H9 (cell line): ENCODE results near the gene DNAH8. TPM values are rescaled to one million over a fixed set of nuclear protein-coding genes. Genes with fewer than 3 reads are reported as not detected.

ENCODE experiments used
- DNase-seq: peaks from one replicate; pipeline ENCODE4 v3.0.0-alpha.2; 2017
- H2AFZ ChIP-seq: one replicate; pipeline ENCODE4 v1.6.1; 2013; ENCODE audit warnings: mild to moderate bottlenecking, low read length, control low read depth, moderate library complexity
- H2AK5ac ChIP-seq: 2 replicates; pipeline ENCODE4 v1.6.1; 2013; ENCODE audit warnings: low read length, control low read depth, mixed read lengths; ENCODE audit not compliant: insufficient read length
- H2BK120ac ChIP-seq: one replicate; pipeline ENCODE4 v1.6.1; 2013; ENCODE audit warnings: low read depth, mild to moderate bottlenecking, low read length, control low read depth, inconsistent platforms; ENCODE audit not compliant: poor library complexity, severe bottlenecking
- H2BK12ac ChIP-seq: 2 replicates; pipeline ENCODE4 v1.6.1; 2013; ENCODE audit warnings: low read length, control low read depth, mixed read lengths, low read depth; ENCODE audit not compliant: insufficient read length
- H2BK15ac ChIP-seq: 2 replicates; pipeline ENCODE4 v1.6.1; 2013; ENCODE audit warnings: low read depth, low read length, control low read depth
- H2BK20ac ChIP-seq: one replicate; pipeline ENCODE4 v1.6.1; 2013; ENCODE audit warnings: low read depth, mild to moderate bottlenecking, low read length, control low read depth, inconsistent platforms; ENCODE audit not compliant: poor library complexity, severe bottlenecking
- H2BK5ac ChIP-seq: 2 replicates; pipeline ENCODE4 v1.6.1; 2013; ENCODE audit warnings: low read length, control low read depth, mixed read lengths; ENCODE audit not compliant: insufficient read length
- H3K14ac ChIP-seq: 2 replicates; pipeline ENCODE4 v1.6.1; 2013; ENCODE audit warnings: low read length, control low read depth; ENCODE audit not compliant: insufficient read depth
- H3K18ac ChIP-seq: 2 replicates; pipeline ENCODE4 v1.6.1; 2013; ENCODE audit warnings: low read depth, mild to moderate bottlenecking, mixed read lengths, low read length, control low read depth; ENCODE audit not compliant: insufficient read length
- H3K23ac ChIP-seq: 2 replicates; pipeline ENCODE4 v1.6.1; 2013; ENCODE audit warnings: low read length, control low read depth, mixed read lengths, low read depth; ENCODE audit not compliant: insufficient read length
- H3K23me2 ChIP-seq: 2 replicates; pipeline ENCODE4 v1.6.1; 2013; ENCODE audit warnings: low read depth, mild to moderate bottlenecking, mixed read lengths, low read length, control low read depth; ENCODE audit not compliant: insufficient read length, poor library complexity, severe bottlenecking
- H3K27ac ChIP-seq: 2 replicates; pipeline ENCODE4 v1.5.1; 2013; ENCODE audit warnings: low read length, control low read depth, mixed read lengths, low read depth; ENCODE audit not compliant: insufficient read length
- H3K27me3 ChIP-seq: 2 replicates; pipeline ENCODE4 v1.6.1; 2013; ENCODE audit warnings: low read length, control low read depth, inconsistent platforms; ENCODE audit not compliant: insufficient read depth
- H3K4ac ChIP-seq: 2 replicates; pipeline ENCODE4 v1.6.1; 2013; ENCODE audit warnings: low read depth, mild to moderate bottlenecking, control low read depth, inconsistent platforms, low read length, moderate library complexity
- H3K4me1 ChIP-seq: 2 replicates; pipeline ENCODE4 v1.6.1; 2013; ENCODE audit warnings: low read length, control low read depth, inconsistent platforms; ENCODE audit not compliant: insufficient read depth
- H3K4me2 ChIP-seq: 2 replicates; pipeline ENCODE4 v1.6.1; 2013; ENCODE audit warnings: low read length, control low read depth, mixed read lengths; ENCODE audit not compliant: insufficient read length, insufficient read depth
- H3K56ac ChIP-seq: 2 replicates; pipeline ENCODE4 v1.6.1; 2013; ENCODE audit warnings: low read depth, mild to moderate bottlenecking, mixed read lengths, low read length, control low read depth; ENCODE audit not compliant: insufficient read length
- H3K79me1 ChIP-seq: 2 replicates; pipeline ENCODE4 v1.6.1; 2013; ENCODE audit warnings: low read depth, mild to moderate bottlenecking, moderate library complexity, low read length, control low read depth, inconsistent platforms; ENCODE audit not compliant: insufficient read depth, poor library complexity, severe bottlenecking
- H3K79me2 ChIP-seq: 2 replicates; pipeline ENCODE4 v1.6.1; 2013; ENCODE audit warnings: low read length, control low read depth, inconsistent platforms; ENCODE audit not compliant: insufficient read depth
- H3K9ac ChIP-seq: 2 replicates; pipeline ENCODE4 v1.6.1; 2013; ENCODE audit warnings: low read length, control low read depth, mixed read lengths; ENCODE audit not compliant: insufficient read length; ENCODE audit errors: extremely low read depth
- H3K9me3 ChIP-seq: one replicate; pipeline ENCODE4 v1.6.1; 2013; ENCODE audit warnings: low read depth, low read length, inconsistent platforms; ENCODE audit not compliant: control insufficient read depth
- H3T11ph ChIP-seq: one replicate; pipeline ENCODE4 v1.6.1; 2013; ENCODE audit warnings: mild to moderate bottlenecking, low read length, control low read depth, inconsistent platforms
- H4K20me1 ChIP-seq: one replicate; pipeline ENCODE4 v1.6.1; 2013; ENCODE audit not compliant: control insufficient read depth, insufficient read length, insufficient read depth
- H4K5ac ChIP-seq: 2 replicates; pipeline ENCODE4 v1.6.1; 2013; ENCODE audit warnings: low read depth, mild to moderate bottlenecking, mixed read lengths, low read length, control low read depth; ENCODE audit not compliant: insufficient read length
- H4K8ac ChIP-seq: replicated peaks from 2 replicates; pipeline ENCODE4 v1.6.1; 2013; ENCODE audit warnings: low read length, control low read depth, mixed read lengths, low read depth; ENCODE audit not compliant: insufficient read length
- H4K91ac ChIP-seq: 2 replicates; pipeline ENCODE4 v1.6.1; 2013; ENCODE audit warnings: low read depth, mild to moderate bottlenecking, moderate library complexity, mixed read lengths, low read length, control low read depth; ENCODE audit not compliant: insufficient read length
- H3K27ac Mint-ChIP-seq, 3 experiments: 2 replicates in 2 of 3; 3 replicates in 1 of 3; pipeline ENCODE4 v1.8.0; 2020 to 2021; ENCODE audit warnings: mixed read lengths in 3 of 3, mild to moderate bottlenecking in 1 of 3, moderate library complexity in 1 of 3
- H3K27me3 Mint-ChIP-seq: 2 replicates; pipeline ENCODE4 v1.8.0; 2021; ENCODE audit warnings: low read depth, mild to moderate bottlenecking, moderate library complexity, mixed read lengths
- H3K36me3 Mint-ChIP-seq, 3 experiments: 2 replicates in 2 of 3; 3 replicates in 1 of 3; pipeline ENCODE4 v1.8.0; 2020 to 2021; ENCODE audit warnings: low read depth in 3 of 3, mixed read lengths in 3 of 3; ENCODE audit not compliant: insufficient read depth in 1 of 3
- H3K4me1 Mint-ChIP-seq, 2 experiments: 2 replicates each; pipeline ENCODE4 v1.8.0; 2020; ENCODE audit warnings: mixed read lengths in 2 of 2
- H3K4me3 Mint-ChIP-seq, 2 experiments: 2 replicates in 1 of 2; 3 replicates in 1 of 2; pipeline ENCODE4 v1.8.0; 2020 to 2021; ENCODE audit warnings: mild to moderate bottlenecking in 2 of 2, mixed read lengths in 2 of 2, moderate library complexity in 1 of 2
- H3K9me3 Mint-ChIP-seq, 2 experiments: 2 replicates in 1 of 2; 3 replicates in 1 of 2; pipeline ENCODE4 v1.8.0; 2020; ENCODE audit warnings: mild to moderate bottlenecking in 2 of 2, mixed read lengths in 2 of 2, moderate library complexity in 1 of 2
- CTCF ChIP-seq: fragments of 200-600 bp; sonication (generic); conservative IDR thresholded peaks from 3 replicates; pipeline ENCODE4 v1.8.0; 2021; ENCODE audit warnings: antibody characterized with exemption, mild to moderate bottlenecking
- WGBS: extraction: QIAGEN DNeasy Blood & Tissue Kit; methylation state at CpG from one replicate; pipeline ENCODE4 v1.1.7; 2013; ENCODE audit warnings: missing lambda C conversion rate, low lambda C conversion rate, mixed read lengths; ENCODE audit not compliant: insufficient read length; ENCODE audit errors: extremely low coverage; 5-methylcytosine and 5-hydroxymethylcytosine counted together
- total RNA-seq: library from RNA; stranded (reverse); gene quantifications from 2 replicates; pipeline ENCODE4 v1.2.1, GENCODE V29; 2021

The DNAH8 gene
- total RNA-seq, 1 experiment from 2014 or later: not detected

- DNase-seq: no peak
- Mint-ChIP-seq H3K27me3 (peaks cover 21% of the 10 kb centered on the region), H3K4me3 (no peak overlapping the region), H3K4me1 (no peaks in the 10 kb centered on the region), H3K36me3 (no peaks in the 10 kb centered on the region), H3K27ac (no peak overlapping the region), H3K9me3 (no peaks in the 10 kb centered on the region)
- Histone ChIP-seq H3K14ac (no peak overlapping the region), H3K18ac (no peak overlapping the region), H3K23ac (no peak overlapping the region), H3K4me1 (no peaks in the 10 kb centered on the region), H3K9me3 (no peaks in the 10 kb centered on the region), H2AFZ (no peak overlapping the region), H3K23me2 (no peaks in the 10 kb centered on the region), H2BK5ac (no peak overlapping the region), H3K4me2 (no peak overlapping the region), H3K27ac (no peak overlapping the region), H2BK15ac (no peak overlapping the region), H3K79me2 (no peaks in the 10 kb centered on the region), H3K9ac (no peak overlapping the region), H2BK20ac (no peak overlapping the region), H3K27me3 (no peaks in the 10 kb centered on the region), H4K8ac (no peak overlapping the region), H4K5ac (no peak overlapping the region), H2BK12ac (no peak overlapping the region), H3K56ac (no peak overlapping the region), H3K4ac (no peak overlapping the region), H4K20me1 (no peaks in the 10 kb centered on the region), H2BK120ac (no peak overlapping the region), H3K79me1 (no peaks in the 10 kb centered on the region), H3T11ph (no peak overlapping the region), H4K91ac (no peak overlapping the region), H2AK5ac (no peak overlapping the region)
- no CpG with 5 or more reads among the region's 8 CpGs for WGBS
- TF ChIP-seq CTCF: no peak
These were observed 100.1 kb downstream of the DNAH8 start for GRCh38 chr6:38815250-38815649.
